Pancreas (tissue), 10 donors: ENCODE measurements around the gene ASTL. TPM values are rescaled to one million over a fixed set of nuclear protein-coding genes. Genes with fewer than 3 reads are reported as not detected.

ENCODE experiments used
- ATAC-seq, 4 donors: fragments of 200-7000 bp; cut with Tn5 transposase; one replicate each; pipeline versions ENCODE4 v1.8.0 to v1.9.1; 2020; ENCODE audit warnings: mild to moderate bottlenecking in 4 of 4, moderate library complexity in 4 of 4
- DNase-seq, 6 donors: peaks; one replicate each; pipeline ENCODE4 v3.0.0-alpha.2; 2020
- FAIRE-seq: peaks from 2 replicates; lab custom pipeline; 2012; peaks lifted over from hg19 to GRCh38; lab: Jason Lieb, UNC
- H3K27ac ChIP-seq, 4 donors: fragments of 200-600 bp; sonication (generic); 1 replicate in 3 of 4; 2 replicates in 1 of 4; pipeline versions ENCODE4 v1.5.0 to v1.8.0; 2020
- H3K27me3 ChIP-seq, 4 donors: fragments of 200-600 bp; one replicate each; pipeline ENCODE4 v1.8.0; 2021
- H3K36me3 ChIP-seq, 3 donors: fragments of 200-600 bp; sonication (generic) in 1 of 3; one replicate each; pipeline versions ENCODE4 v1.5.0 to v1.8.0; 2020 to 2021
- H3K4me1 ChIP-seq, 3 donors: fragments of 200-600 bp; one replicate each; pipeline ENCODE4 v1.8.0; 2021
- H3K4me3 ChIP-seq, 4 donors: fragments of 200-600 bp; sonication (generic) in 2 of 4; one replicate each; pipeline versions ENCODE4 v1.5.0 to v1.8.0; 2020 to 2021
- H3K9me3 ChIP-seq, 4 donors: fragments of 200-600 bp; one replicate each; pipeline ENCODE4 v1.8.0; 2021
- CTCF ChIP-seq, 4 donors: fragments of 200-600 bp; sonication (generic) in 3 of 4; IDR thresholded peaks; one replicate each; pipeline versions ENCODE4 v1.5.0 to v1.8.0; 2021; ENCODE audit warnings: antibody characterized with exemption in 4 of 4
- WGBS, 2 donors: extraction: QIAGEN DNeasy Blood & Tissue Kit; methylation state at CpG; one replicate each; pipeline ENCODE4 v1.1.7; 2013; 5-methylcytosine and 5-hydroxymethylcytosine counted together
- intact Hi-C, 3 donors: fragments of 100-400 bp; cut with DNase I; formaldehyde crosslinking; loops; one replicate each; pipeline versions ENCODE4 v1.11.1 to v1.14.2; 2022
- polyA plus RNA-seq, 2 donors: library from polyadenylated mRNA; stranded (reverse); fragments of 200-250 nt; gene quantifications; one replicate each; pipeline ENCODE4 v1.2.3, GENCODE V29; 2013
- total RNA-seq, 6 donors: library from RNA; stranded (reverse); fragmentation: NEBNext Ultra II Directional in 4 of 6; extraction: Animal tissue kit (Norgen Biotek cat#: 25700) in 4 of 6; gene quantifications; one replicate each; pipeline versions ENCODE4 v1.2.1 to v1.2.4, GENCODE V29; 2021 to 2023
- donor health status: healthy with polysubstance abuse.
- donor health status: DM: no; HTN: no; CAD: no; lungs with moderate emphysema.
- donor health status: DM: no; HTN: no; CAD: no.
- donor health status: control.
- donor health status: control.
- donor health status: Bipolar disorder and iron deficiency.
- donor health status: DM: yes; HTN: yes; CAD: no.
- donor health status: DM: no; HTN: no; CAD: no.
- donor health status: DM: no; HTN: no; CAD: no.
- donor health status: DM: yes; HTN: yes; CAD: no.

Gene ASTL
- total and polyA plus RNA-seq, 8 donors, result 0.14 TPM; not detected in 7

- H3K36me3 ChIP-seq, result no peaks in the 10 kb centered on the region
- DNase-seq (peak in 1 of 6 donors; percentile 45), FAIRE-seq (no peak), ATAC-seq (no peak)
- no peak overlapping the region for H3K27ac ChIP-seq
- H3K4me3 ChIP-seq, result no peak overlapping the region
- H3K9me3 ChIP-seq, result no peaks in the 10 kb centered on the region
- 93 to 100% methylated on average over 4 of the region's 4 CpGs for WGBS, 2 donors
- TF ChIP-seq CTCF (IDR thresholded peaks at IDR 0.05), result no peak
- H3K4me1 ChIP-seq, result peaks cover 0 to 6% (median 0%) of the 10 kb centered on the region in 3 donors
- intact Hi-C loops, result no loop called here
- no peaks in the 10 kb centered on the region for H3K27me3 ChIP-seq
Measured at GRCh38 chr2:96092573-96092877, 45.8 kb downstream of the ASTL start.

GRCh38 chr2:96091711-96092572 lies 46.4 kb downstream of the ASTL start:
- DNase-seq (peak in 5 of 6 donors; percentile 58 to 76 (median 60)), FAIRE-seq (no peak), ATAC-seq (peak; percentile 59 to 78 (median 72))
- H3K9me3 ChIP-seq, result no peaks in the 10 kb centered on the region
- TF ChIP-seq CTCF (IDR thresholded peaks at IDR 0.05), result no peak
- 56 to 64% methylated on average over 18 of the region's 18 CpGs for WGBS, 2 donors
- H3K27me3 ChIP-seq, result no peaks in the 10 kb centered on the region
- H3K4me3 ChIP-seq, result no peak overlapping the region
- peaks cover 0 to 6% (median 0%) of the 10 kb centered on the region in 3 donors for H3K4me1 ChIP-seq
- H3K27ac ChIP-seq, result no peak overlapping the region
- H3K36me3 ChIP-seq, result no peaks in the 10 kb centered on the region
- intact Hi-C loops, result no loop called here

GRCh38 chr2:96091141-96091710 lies 47.1 kb downstream of the ASTL start:
- FAIRE-seq (no peak), DNase-seq (peak in 4 of 6 donors; percentile 13 to 63 (median 44)), ATAC-seq (peak; percentile 70 to 87 (median 78))
- intact Hi-C loops, result no loop called here
- H3K36me3 ChIP-seq, result no peaks in the 10 kb centered on the region
- no peak overlapping the region for H3K27ac ChIP-seq
- no peak for TF ChIP-seq CTCF (IDR thresholded peaks at IDR 0.05)
- H3K4me1 ChIP-seq, result peaks cover 0 to 6% (median 0%) of the 10 kb centered on the region in 3 donors
- H3K27me3 ChIP-seq, result no peaks in the 10 kb centered on the region
- H3K4me3 ChIP-seq, result no peak overlapping the region
- H3K9me3 ChIP-seq, result no peaks in the 10 kb centered on the region
- WGBS, 2 donors, result 62 to 67% methylated on average over 14 of the region's 14 CpGs

GRCh38 chr2:96090196-96090926 lies 47.9 kb downstream of the ASTL start:
- H3K27me3 ChIP-seq, result no peaks in the 10 kb centered on the region
- FAIRE-seq (no peak), ATAC-seq (no peak), DNase-seq (peak in 2 of 6 donors; percentile 6 to 39)
- intact Hi-C loops, result no loop called here
- peaks cover 0 to 6% (median 0%) of the 10 kb centered on the region in 3 donors for H3K4me1 ChIP-seq
- TF ChIP-seq CTCF (IDR thresholded peaks at IDR 0.05), result no peak
- no peaks in the 10 kb centered on the region for H3K36me3 ChIP-seq
- WGBS, 2 donors, result 69 to 78% methylated on average over 12 of the region's 12 CpGs
- H3K9me3 ChIP-seq, result no peaks in the 10 kb centered on the region
- H3K4me3 ChIP-seq, result no peak overlapping the region
- H3K27ac ChIP-seq, result no peak overlapping the region
